Fibroblast of skin of back (primary cell): ENCODE measurements around the gene PRKD2. TPM values are rescaled to one million over a fixed set of nuclear protein-coding genes. Genes with fewer than 3 reads are reported as not detected.
"Not testable (repeated sequence)": the region's sequence is repeated elsewhere in the genome, so short reads cannot be mapped to it uniquely, and the experiment has no call there.

Source experiments
- DNase-seq: peaks from one replicate; pipeline ENCODE4 v3.0.0-alpha.2; 2013
- polyA plus RNA-seq, 2 experiments: library from polyadenylated mRNA; unstranded; fragments of 120-200 nt; gene quantifications; one replicate each; pipeline ENCODE4 v1.2.1, GENCODE V29; 2013; ENCODE audit not compliant: insufficient read length in 2 of 2

The PRKD2 gene
- 21.1 TPM for polyA plus RNA-seq (2013, experiment 1 of 2; ENCODE audit: insufficient read length)
- polyA plus RNA-seq (2013, experiment 2 of 2; ENCODE audit: insufficient read length): 13.4 TPM

DNA sequence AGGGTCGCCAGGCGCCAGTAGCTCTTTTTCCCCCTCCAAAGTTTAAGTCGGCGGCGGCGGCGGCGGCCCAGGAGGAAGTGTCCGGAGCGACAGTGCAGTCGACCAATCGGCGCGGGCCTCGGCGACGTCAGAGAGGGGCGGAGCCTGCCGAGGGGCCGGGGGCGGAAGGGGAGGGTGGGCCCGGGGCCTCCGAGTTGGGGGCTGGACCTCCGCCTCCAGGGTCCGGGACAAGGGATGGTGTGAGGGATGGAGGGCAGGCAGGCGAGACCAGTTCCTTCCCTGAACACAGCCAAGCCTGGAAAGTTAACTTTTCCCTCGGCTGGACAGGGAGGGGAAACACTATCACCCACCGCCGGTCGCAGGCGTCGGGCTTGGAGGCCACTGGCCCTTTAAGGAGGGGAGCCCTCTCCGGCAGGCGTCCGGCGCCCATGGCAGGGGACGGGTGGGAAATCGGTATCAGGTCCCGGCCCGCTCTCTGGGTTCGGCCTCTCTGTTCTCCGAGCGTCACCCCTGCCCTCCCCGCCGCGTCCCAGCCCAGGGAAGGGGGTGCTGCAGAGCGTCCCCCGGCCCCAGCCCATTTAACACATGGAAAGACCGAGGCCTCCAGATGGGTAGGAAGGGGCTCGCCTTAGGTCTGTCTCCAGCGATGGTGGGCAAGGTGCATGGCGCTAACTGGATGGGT is at the start of gene PRKD2:
Gene PRKD2 (minus strand): TSS at position 81 of the 682 bp plus-strand sequence. CDS start 744 bp downstream, outside the sequence.
- peak; percentile 83 for DNase-seq

- no peak for DNase-seq
Observed at GRCh38 chr19:46764817-46765291, 47.9 kb upstream of the PRKD2 start.

- DNase-seq: no peak
Observed at GRCh38 chr19:46762245-46762890, 45.5 kb upstream of the PRKD2 start.

DNA sequence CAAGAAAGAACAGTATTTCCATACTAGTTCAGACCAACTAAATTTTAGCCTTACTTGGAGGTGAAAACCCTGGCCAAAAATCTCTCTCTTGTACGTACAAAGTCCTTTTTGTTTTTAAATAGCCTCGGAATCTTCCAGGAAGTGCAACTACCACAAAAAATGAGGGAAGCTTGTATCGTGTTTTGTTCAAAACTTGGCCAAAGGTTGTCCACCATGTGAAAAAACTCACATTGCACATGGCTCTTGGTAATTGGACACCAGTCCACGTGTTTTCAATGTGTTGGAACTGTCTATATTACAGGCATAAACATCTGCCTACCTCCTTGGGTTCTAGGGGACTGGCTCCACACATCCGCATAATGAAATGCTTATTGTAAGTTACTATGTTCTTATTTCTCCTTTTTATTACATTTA is 44.5 kb upstream of the PRKD2 start:
- DNase-seq: peak; percentile 33

- DNase-seq: not testable (repeated sequence)
Observed at GRCh38 chr19:46760897-46761296, 44.0 kb upstream of the PRKD2 start.

- DNase-seq: no peak
Observed at GRCh38 chr19:46760363-46760762, 43.4 kb upstream of the PRKD2 start.

DNA sequence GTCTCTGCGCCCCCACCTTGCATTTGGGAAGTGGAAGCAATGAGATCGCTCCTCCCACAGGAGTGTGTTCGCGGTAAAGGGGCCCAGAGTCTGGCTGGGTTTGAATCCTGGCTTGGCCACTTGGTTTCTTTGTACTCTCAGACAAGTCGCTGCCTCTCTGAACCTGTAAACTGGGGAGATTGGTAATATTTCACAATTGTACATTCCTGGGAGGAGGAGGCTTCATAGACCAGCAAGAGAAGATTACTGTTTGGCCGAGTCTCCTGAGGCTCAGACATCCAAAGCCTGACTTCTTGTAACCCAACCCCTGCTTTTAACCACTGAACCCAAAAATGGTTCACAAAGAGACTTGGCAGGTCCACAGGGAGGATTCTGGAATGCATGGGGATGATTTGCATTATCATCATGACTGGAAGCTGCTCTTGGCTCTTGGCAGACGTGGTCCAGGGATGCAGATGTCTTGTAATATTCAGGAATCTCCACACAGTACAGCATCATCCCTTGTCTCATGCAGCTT is 43.0 kb upstream of the PRKD2 start:
- peak; percentile 91 for DNase-seq

DNA sequence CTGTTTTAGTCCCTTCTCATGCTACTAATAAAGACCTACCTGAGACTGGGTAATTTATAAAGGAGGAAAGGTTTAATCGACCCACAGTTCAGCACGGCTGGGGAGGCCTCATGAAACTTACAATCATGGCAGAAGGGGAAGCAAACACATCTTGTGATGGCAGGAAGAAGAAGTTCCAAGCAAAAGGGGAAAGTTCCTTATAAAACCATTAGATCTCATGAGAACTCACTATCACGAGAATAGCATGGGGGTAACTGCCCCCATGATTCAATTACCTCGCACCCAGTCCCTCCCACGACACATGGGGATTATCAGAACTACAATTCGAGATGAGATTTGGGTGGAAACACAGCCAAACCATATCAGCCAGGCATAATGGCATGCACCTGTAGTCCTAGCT is 42.3 kb upstream of the PRKD2 start:
- DNase-seq: no peak

GRCh38 chr19:46756544-46756888 is 39.6 kb upstream of the PRKD2 start:
- no peak for DNase-seq

- no peak for DNase-seq
Observed at GRCh38 chr19:46755853-46756543, 39.1 kb upstream of the PRKD2 start.

DNA sequence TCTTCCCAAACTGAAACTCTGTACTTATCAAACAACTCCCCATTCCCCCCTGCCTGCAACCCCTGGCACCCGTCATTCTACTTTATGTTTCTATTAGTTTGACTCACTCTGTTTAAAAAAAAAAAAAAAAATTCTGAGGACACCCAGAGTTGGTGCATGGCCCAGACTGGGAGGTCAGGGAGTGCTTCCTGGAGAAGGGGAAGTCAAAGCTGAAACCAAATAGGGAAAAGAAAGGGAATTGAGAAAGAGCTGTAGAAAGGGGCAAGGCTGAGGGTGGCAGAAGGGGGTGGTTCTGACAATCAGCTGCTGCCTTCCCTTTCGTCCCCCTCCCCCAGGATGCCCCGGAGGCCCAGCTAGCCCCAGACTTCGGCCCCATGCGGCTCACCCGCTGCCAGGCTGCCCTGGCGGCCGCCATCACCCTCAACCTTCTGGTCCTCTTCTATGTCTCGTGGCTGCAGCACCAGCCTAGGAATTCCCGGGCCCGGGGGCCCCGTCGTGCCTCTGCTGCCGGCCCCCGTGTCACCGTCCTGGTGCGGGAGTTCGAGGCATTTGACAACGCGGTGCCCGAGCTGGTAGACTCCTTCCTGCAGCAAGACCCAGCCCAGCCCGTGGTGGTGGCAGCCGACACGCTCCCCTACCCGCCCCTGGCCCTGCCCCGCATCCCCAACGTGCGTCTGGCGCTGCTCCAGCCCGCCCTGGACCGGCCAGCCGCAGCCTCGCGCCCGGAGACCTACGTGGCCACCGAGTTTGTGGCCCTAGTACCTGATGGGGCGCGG is 38.4 kb upstream of the PRKD2 start:
- DNase-seq: peak; percentile 31

- DNase-seq: peak; percentile 39
Observed at GRCh38 chr19:46753420-46754155, 36.7 kb upstream of the PRKD2 start.

DNA sequence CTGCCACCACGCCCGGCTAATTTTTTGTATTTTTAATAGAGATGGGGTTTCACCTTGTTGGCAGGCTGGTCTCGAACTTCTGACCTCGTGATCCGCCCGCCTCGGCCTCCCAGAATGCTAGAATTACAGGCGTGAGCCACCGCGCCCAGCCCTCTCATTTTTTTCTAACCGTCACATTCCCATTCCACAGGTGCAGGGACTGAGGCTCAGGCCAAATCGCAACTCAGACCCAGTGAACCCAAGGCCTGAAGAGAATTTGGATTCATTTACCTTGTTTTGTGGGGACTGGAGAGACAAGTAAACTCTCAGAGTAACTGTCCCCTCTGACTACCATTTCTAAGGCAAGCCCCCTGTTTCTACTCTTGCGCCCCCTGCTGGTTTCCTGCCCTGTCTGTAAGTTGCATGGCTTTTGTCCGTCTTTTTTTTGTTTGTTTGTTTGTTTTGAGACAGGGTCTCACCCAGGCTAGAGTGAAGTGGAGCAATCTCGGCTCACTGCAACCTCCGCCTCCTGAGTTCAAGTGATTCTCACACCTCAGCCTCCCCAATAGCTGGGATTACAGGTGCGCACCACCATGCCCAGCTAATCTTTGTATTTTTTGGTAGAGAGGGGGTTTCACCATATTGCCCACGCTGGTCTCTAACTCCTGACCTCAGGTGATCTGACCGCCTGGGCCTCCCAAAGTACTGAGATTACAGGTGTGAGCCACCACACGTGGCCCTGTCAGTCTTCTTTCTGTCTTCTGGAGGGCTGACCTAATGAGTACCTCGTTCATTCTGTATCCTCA is 31.6 kb upstream of the PRKD2 start:
- DNase-seq: peak; percentile 59

DNA sequence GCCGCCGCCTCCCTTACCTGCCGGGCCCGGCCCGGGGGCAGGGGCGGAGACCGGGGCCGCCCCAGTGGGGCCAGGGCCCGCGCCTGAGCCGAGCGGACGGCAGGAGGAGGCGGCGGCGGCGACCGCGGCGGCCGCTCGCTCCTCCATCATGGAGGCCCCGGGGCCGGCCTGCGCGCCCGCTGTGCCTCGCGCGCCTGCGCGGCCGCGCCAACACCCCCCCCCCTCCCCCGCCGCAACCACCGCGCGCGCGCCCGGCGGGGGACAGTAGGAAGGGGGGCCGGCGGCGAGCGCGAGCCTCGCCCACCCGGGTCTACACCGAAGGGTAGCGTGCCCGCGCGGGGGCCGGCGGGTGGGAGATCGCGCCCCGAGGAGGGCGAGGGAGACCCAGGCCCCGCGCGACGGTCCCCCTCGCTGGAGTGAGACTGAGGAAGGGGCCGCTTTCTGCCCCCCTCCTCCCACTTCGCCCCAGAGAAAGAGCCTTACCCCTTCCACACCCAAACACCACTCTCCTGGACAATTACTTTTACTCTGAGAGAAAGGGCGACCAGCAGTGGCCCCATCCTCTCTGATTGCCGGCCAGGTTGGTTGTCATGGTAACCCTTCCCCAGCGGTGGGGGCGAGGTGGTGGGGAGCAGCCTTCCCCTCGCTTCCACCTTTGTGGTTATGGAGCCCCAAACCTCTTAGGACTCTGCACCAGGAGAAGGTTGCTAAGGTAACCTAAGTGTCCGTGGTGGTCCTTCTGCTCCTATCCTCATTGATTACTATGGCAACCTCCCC is 29.6 kb upstream of the PRKD2 start, which contains the start of gene STRN4:
Gene STRN4 (minus strand): TSS at position 170 of the 777 bp plus-strand sequence. CDS start 20 bp downstream, at position 150.
- peak; percentile 58 for DNase-seq

DNA sequence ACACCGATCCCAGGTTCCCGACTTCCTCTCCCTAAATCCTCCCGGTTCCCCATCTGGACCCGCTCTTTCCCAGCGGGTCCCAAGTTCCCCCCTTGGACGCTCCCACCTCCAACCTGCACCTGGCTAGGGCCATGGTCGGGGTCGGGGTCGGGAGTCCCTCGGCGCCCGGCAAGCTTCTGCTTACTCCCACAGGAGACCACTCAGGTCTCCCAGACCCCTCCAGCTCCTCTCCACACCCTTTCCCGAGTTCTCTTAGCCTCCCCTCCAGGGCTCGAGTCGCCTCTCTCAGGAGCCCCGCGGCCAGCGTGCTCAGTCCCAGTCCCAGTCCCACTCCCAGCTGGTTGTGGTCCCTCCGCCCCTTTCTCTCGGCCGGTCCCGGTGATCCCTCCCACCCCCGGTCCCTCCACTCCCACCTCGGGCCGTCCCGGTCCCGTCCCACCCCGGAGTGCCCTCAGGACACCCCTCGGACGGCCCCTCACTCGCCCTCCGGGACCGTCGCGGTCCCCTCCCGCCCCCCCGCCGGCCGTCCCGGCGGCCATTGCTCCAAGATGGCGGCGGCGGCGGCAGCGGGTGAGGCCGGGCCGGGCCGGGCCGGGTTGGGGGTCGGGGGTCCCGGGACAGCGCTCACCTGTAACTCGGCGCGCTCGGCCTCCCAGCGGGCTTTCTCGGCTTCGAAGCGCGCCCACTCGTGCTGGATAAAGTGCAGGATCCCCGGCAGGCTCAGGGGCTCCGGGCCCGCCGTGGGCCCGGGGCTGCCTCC is 28.8 kb upstream of the PRKD2 start, which contains the start of gene FKRP:
Gene FKRP (plus strand): TSS at position 537 of the 760 bp plus-strand sequence. CDS start 9,394 bp downstream, outside the sequence.
- peak; percentile 11 for DNase-seq

- DNase-seq: no peak
Observed at GRCh38 chr19:46745030-46745429, 28.1 kb upstream of the PRKD2 start.

- DNase-seq: no peak
Observed at GRCh38 chr19:46744005-46744691, 27.2 kb upstream of the PRKD2 start.

GRCh38 chr19:46742926-46743480 is 26.1 kb upstream of the PRKD2 start:
- DNase-seq: no peak
